Measurements from ENCODE around the gene GIMAP8. TPM values are rescaled to one million over a fixed set of nuclear protein-coding genes. Genes with fewer than 3 reads are reported as not detected.

Gene GIMAP8
- total and polyA plus RNA-seq, 2 of the 8 experiments (the other 6 are each of a cell fraction or from before 2014, with no cell fraction given) = not detected

DNA sequence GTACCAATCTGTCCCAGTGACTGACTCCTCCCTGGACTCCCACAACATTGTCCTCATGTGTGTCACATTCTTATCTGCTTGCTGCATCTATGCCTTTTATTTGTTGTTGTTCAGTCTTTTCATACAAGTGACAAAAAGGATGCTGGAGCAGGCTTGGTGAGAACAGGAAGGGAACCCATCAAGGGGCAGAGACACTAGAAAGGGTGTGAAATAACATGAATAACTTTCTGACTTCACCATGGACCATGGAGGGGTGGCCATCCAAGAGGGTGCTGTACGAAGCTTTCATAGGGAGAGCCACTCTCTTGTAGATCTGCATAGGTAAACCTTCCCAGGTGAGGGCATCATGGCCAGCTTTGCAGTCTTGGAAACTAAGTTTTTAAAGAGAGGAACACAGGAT lies 14.5 kb downstream of the GIMAP8 start:
- 91% methylated on average over 1 of the region's 1 CpG; no CpG with 5 or more reads in 1 of the 2 experiments for WGBS, 2 experiments (ENCODE audit: extremely low coverage in 1 of 2, insufficient coverage in 1 of 2, insufficient read length in 1 of 2, insufficient replicate concordance in 2 of 2, low coverage in 1 of 2, low lambda C conversion rate in 2 of 2, missing lambda C conversion rate in 1 of 2)

More for the DNA sequence above, 14.5 kb downstream of the GIMAP8 start:
- H3K79me2 ChIP-seq (ENCODE audit: control insufficient read depth in 1 of 2, insufficient read depth in 2 of 2, low read length in 2 of 2) = no peaks in the 10 kb centered on the region
- no peak overlapping the region for H3K23ac ChIP-seq (ENCODE audit: insufficient read length)
- no peak overlapping the region for H3K14ac ChIP-seq (ENCODE audit: insufficient read length)
- H3K9me3 ChIP-seq (ENCODE audit: insufficient read depth in 2 of 2, low read depth in 1 of 2, low read length in 1 of 2) = no peaks in the 10 kb centered on the region
- H3K27ac ChIP-seq (ENCODE audit: low read depth, low read length) = no peak overlapping the region
- peaks cover 0 to 2% (median 0%) of the 10 kb centered on the region in 4 experiments; a peak in 1 of 7 replicates for H3K27me3 ChIP-seq (replicated peaks in 1 of 4; ENCODE audit: control insufficient read depth in 3 of 4, extremely low read depth in 1 of 4, insufficient read depth in 3 of 4, low read length in 3 of 4)
- no peak overlapping the region for H2BK15ac ChIP-seq (ENCODE audit: low read length)
- H3K23me2 ChIP-seq (ENCODE audit: low read depth, low read length) = no peaks in the 10 kb centered on the region
- H2BK20ac ChIP-seq (ENCODE audit: low read length) = no peak overlapping the region
- no peak overlapping the region for H3K9ac ChIP-seq (replicated peaks in 1 of 4; ENCODE audit: extremely low read depth in 1 of 4, low read depth in 3 of 4, low read length in 3 of 4)
- H2AK5ac ChIP-seq (ENCODE audit: low read depth, low read length) = no peak overlapping the region
- ChIA-PET CTCF (ENCODE audit: partially characterized antibody) (interaction anchor here (0.6 to 2.3 kb wide), 4 partner anchors 17 to 191 kb away, joined by 3 to 12 read pairs (median 4); no protein-coding TSS in a partner anchor), POLR2A (ENCODE audit: partially characterized antibody) (no interaction called here)
- no peak overlapping the region for H2AFZ ChIP-seq (ENCODE audit: low read length)
- H3K18ac ChIP-seq (ENCODE audit: extremely low read depth, low read length) = no peak overlapping the region
- no peak overlapping the region for H3K4me2 ChIP-seq (ENCODE audit: insufficient read depth in 1 of 2, low read depth in 2 of 2, low read length in 2 of 2)
- H4K91ac ChIP-seq (replicated peaks; ENCODE audit: insufficient read length, low read length) = no peak overlapping the region
- no peak overlapping the region for H3K4me3 ChIP-seq (ENCODE audit: extremely low read depth in 1 of 4, insufficient read depth in 2 of 4, low read depth in 3 of 4, low read length in 4 of 4)
- FAIRE-seq (no peak), DNase-seq (ENCODE audit: low read depth in 1 of 2, low spot score in 2 of 2) (no peak)
- H3K36me3 ChIP-seq (ENCODE audit: control insufficient read depth in 2 of 4, insufficient read depth in 4 of 4, low read length in 3 of 4) = no peaks in the 10 kb centered on the region
- no peak overlapping the region for H2BK12ac ChIP-seq (ENCODE audit: low read depth, low read length)
- TF ChIP-seq GTF2F1 (IDR thresholded peaks at IDR 0.05; ENCODE audit: borderline replicate concordance, low read depth, low read length) = no peak
- no peak for TF ChIP-seq TBP (IDR thresholded peaks at IDR 0.05; ENCODE audit: low read depth, low read length)
- no peak for TF ChIP-seq GABPA (IDR thresholded peaks at IDR 0.05; ENCODE audit: borderline replicate concordance, insufficient read depth, low read length)
- TF ChIP-seq SAP30 (IDR thresholded peaks at IDR 0.05; ENCODE audit: insufficient read depth, insufficient replicate concordance, low read length) = no peak
- TF ChIP-seq CHD1 (IDR thresholded peaks at IDR 0.05; ENCODE audit: low read depth, low read length) = no peak
- no peak for TF ChIP-seq JUND (IDR thresholded peaks at IDR 0.05; ENCODE audit: low read length)
- TF ChIP-seq RNF2 (IDR thresholded peaks at IDR 0.05; ENCODE audit: borderline replicate concordance, low read depth, low read length, missing control alignments, poor library complexity, severe bottlenecking) = no peak
- no peak for TF ChIP-seq ZNF274 (IDR thresholded peaks at IDR 0.05; ENCODE audit: borderline replicate concordance, extremely low read depth, low read length)
- TF ChIP-seq, protein P1, sequence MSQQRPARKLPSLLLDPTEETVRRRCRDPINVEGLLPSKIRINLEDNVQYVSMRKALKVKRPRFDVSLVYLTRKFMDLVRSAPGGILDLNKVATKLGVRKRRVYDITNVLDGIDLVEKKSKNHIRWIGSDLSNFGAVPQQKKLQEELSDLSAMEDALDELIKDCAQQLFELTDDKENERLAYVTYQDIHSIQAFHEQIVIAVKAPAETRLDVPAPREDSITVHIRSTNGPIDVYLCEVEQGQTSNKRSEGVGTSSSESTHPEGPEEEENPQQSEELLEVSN (IDR thresholded peaks at IDR 0.05) = no peak
- TF ChIP-seq NRF1 (IDR thresholded peaks at IDR 0.05; ENCODE audit: low read depth, low read length) = no peak
- no peak for TF ChIP-seq CBX5 (IDR thresholded peaks at IDR 0.05; ENCODE audit: low read depth, low read length)
- no peak for TF ChIP-seq CBX8 (IDR thresholded peaks at IDR 0.05; ENCODE audit: borderline replicate concordance, low read depth, low read length)
- no peak overlapping the region for H4K5ac ChIP-seq (ENCODE audit: insufficient read length, low read depth, low read length)
- H3K56ac ChIP-seq (replicated peaks; ENCODE audit: insufficient read length, low read depth, low read length) = no peak overlapping the region
- H2BK120ac ChIP-seq (replicated peaks; ENCODE audit: low read depth, low read length) = no peak overlapping the region
- H2BK5ac ChIP-seq (ENCODE audit: low read depth, low read length) = no peak overlapping the region
- no peaks in the 10 kb centered on the region for H3K79me1 ChIP-seq (ENCODE audit: low read depth, low read length)
- H3K4me1 ChIP-seq (replicated peaks in 1 of 4; ENCODE audit: control insufficient read depth in 3 of 4, insufficient read depth in 4 of 4, low read length in 3 of 4) = no peaks in the 10 kb centered on the region
- H4K8ac ChIP-seq (ENCODE audit: extremely low read depth, insufficient read depth, low read length) = no peak overlapping the region
- H3K4ac ChIP-seq (replicated peaks; ENCODE audit: insufficient read length, low read depth, low read length) = no peak overlapping the region
- no peaks in the 10 kb centered on the region for H4K20me1 ChIP-seq (replicated peaks in 1 of 2; ENCODE audit: control insufficient read depth in 1 of 2, insufficient read depth in 2 of 2, low read length in 2 of 2)

Data from H1 (cell line).